H1 (cell line): Measurements from ENCODE around the gene INHBC. TPM values are rescaled to one million over a fixed set of nuclear protein-coding genes. Genes with fewer than 3 reads are reported as not detected.

Experiments used
- JUN ChIP-seq: IDR thresholded peaks from 2 replicates; pipeline ENCODE4 v1.6.1; 2011; ENCODE audit warnings: low read depth, mild to moderate bottlenecking, improper control_type of control experiment, low read length
- KDM4A ChIP-seq: IDR thresholded peaks from one replicate; pipeline ENCODE4 v1.7.1; 2012; ENCODE audit warnings: low read depth, mild to moderate bottlenecking, moderate library complexity, low read length, inconsistent platforms; ENCODE audit not compliant: severe bottlenecking
- RAD21 ChIP-seq, 2 experiments: IDR thresholded peaks in 1 of 2; conservative IDR thresholded peaks in 1 of 2; 2 replicates each; pipeline ENCODE4 v1.6.1; 2011; ENCODE audit warnings: low read depth in 2 of 2, low read length in 2 of 2, improper control_type of control experiment in 1 of 2, inconsistent platforms in 1 of 2, mild to moderate bottlenecking in 1 of 2, moderate library complexity in 1 of 2
- SRF ChIP-seq: IDR thresholded peaks from 2 replicates; pipeline ENCODE4 v1.6.1; 2011; ENCODE audit warnings: mild to moderate bottlenecking, low read depth, low read length, moderate library complexity
- TAF1 ChIP-seq: IDR thresholded peaks from 2 replicates; pipeline ENCODE4 v1.6.1; 2011; ENCODE audit warnings: mild to moderate bottlenecking, low read depth, low read length
- polyA plus RNA-seq, 7 experiments: library from polyadenylated mRNA; depleted of rRNA in 3 of 7; stranded (reverse) in 5 of 7; unstranded in 2 of 7; fragments of >200 nt in 5 of 7; fragments of 200-250 nt in 2 of 7; gene quantifications; 1 replicate in 5 of 7; 2 replicates in 1 of 7; 4 replicates in 1 of 7; pipeline versions ENCODE4 v1.2.1 to v1.2.3, GENCODE V29; 2011 to 2013; ENCODE audit warnings: missing spikeins in 2 of 7, mixed read lengths in 2 of 7
- total RNA-seq: library from RNA; stranded (reverse); fragmentation: NEBNext Ultra II Directional; extraction: Animal tissue kit (Norgen Biotek cat#: 25700); gene quantifications from 2 replicates; pipeline ENCODE4 v1.2.1, GENCODE V29; 2021

INHBC gene
- total and polyA plus RNA-seq, 2 of the 8 experiments (the other 6 are each of a cell fraction or from before 2014, with no cell fraction given): 0.15 TPM; not detected in 1

DNA sequence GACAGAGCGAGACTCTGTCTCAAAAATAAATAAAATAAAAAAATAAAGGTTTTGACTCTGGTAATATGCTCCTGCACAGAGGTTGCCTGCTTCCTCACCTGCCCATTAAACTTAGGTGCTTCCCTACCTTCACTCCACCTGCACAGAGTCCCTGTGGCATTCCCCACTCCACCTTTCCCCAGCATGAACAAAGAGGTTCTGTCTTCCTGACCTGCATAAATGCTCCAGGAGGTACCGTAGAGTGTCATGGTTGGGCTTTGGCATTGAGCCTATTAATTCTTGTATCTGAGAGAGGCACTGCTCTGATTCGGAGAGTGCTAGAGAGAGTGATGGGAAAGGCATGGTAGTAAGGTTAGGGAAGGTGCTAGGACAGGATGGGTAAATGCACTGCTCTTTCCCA, 38.8 kb downstream of the INHBC start (continued):
- TF ChIP-seq RAD21 (IDR thresholded peaks at IDR 0.05 in 1 of 2, conservative IDR thresholded peaks at IDR 0.05 in 1 of 2; ENCODE audit: low read depth in 2 of 2, low read length in 2 of 2) (no peak), KDM4A (no peak), JUN (no peak), SRF (no peak), TAF1 (no peak)
